ENCODE measurements around the gene TMIGD3.
A peak's percentile ranks its signal among the peaks of the same experiment; 100 is the strongest.
"Not testable (repeated sequence)": the region's sequence is repeated elsewhere in the genome, so short reads cannot be mapped to it uniquely, and the experiment has no call there.

The TMIGD3 gene

GRCh38 chr1:111503585-111504060 is at the start of gene TMIGD3, which contains the start of gene ADORA3:
Gene TMIGD3, minus strand, starts transcription at chr1:111503633. Its CDS starts 279 bp downstream, at chr1:111503354.
Gene ADORA3, minus strand, starts transcription at chr1:111503633. Its CDS starts 279 bp downstream, at chr1:111503354.
- no peak for DNase-seq (ENCODE audit: low read depth in 2 of 2)

- DNase-seq (ENCODE audit: low read depth in 2 of 2), result no peak
These were observed 49.8 kb upstream of the TMIGD3 start for GRCh38 chr1:111553196-111553595.

GRCh38 chr1:111552587-111552986 is 49.2 kb upstream of the TMIGD3 start:
- no peak for DNase-seq (ENCODE audit: low read depth in 2 of 2)

GRCh38 chr1:111551623-111552411 is 48.4 kb upstream of the TMIGD3 start:
- DNase-seq (ENCODE audit: low read depth in 2 of 2), result no peak

- DNase-seq (ENCODE audit: low read depth in 2 of 2), result not testable (repeated sequence)
These were observed 44.4 kb upstream of the TMIGD3 start for GRCh38 chr1:111547786-111548185.

GRCh38 chr1:111542187-111542586 is 38.8 kb upstream of the TMIGD3 start:
- DNase-seq (ENCODE audit: low read depth in 2 of 2), result no peak

GRCh38 chr1:111541721-111542120 is 38.3 kb upstream of the TMIGD3 start:
- DNase-seq (ENCODE audit: low read depth in 2 of 2), result no peak

- no peak for DNase-seq (ENCODE audit: low read depth in 2 of 2)
These were observed 37.5 kb upstream of the TMIGD3 start for GRCh38 chr1:111540928-111541327.

GRCh38 chr1:111538343-111539025 is 35.1 kb upstream of the TMIGD3 start:
- no peak for DNase-seq (ENCODE audit: low read depth in 2 of 2)

GRCh38 chr1:111535256-111536191 is 32.1 kb upstream of the TMIGD3 start:
- no peak for DNase-seq (ENCODE audit: low read depth in 2 of 2)

GRCh38 chr1:111520053-111520452 is 16.6 kb upstream of the TMIGD3 start:
- DNase-seq (ENCODE audit: low read depth in 2 of 2), result no peak

- DNase-seq (ENCODE audit: low read depth in 2 of 2), result peak in 1 of 2 donors; percentile 26
These were observed 14.2 kb upstream of the TMIGD3 start for GRCh38 chr1:111517469-111518225.

GRCh38 chr1:111516005-111516535 is 12.6 kb upstream of the TMIGD3 start:
- DNase-seq (ENCODE audit: low read depth in 2 of 2), result no peak

- peak in 1 of 2 donors; percentile 33 for DNase-seq (ENCODE audit: low read depth in 2 of 2)
These were observed 12.0 kb upstream of the TMIGD3 start for GRCh38 chr1:111515291-111516004.

GRCh38 chr1:111513410-111514020 is 10.1 kb upstream of the TMIGD3 start:
- no peak for DNase-seq (ENCODE audit: low read depth in 2 of 2)

GRCh38 chr1:111512931-111513330 is 9.5 kb upstream of the TMIGD3 start:
- no peak for DNase-seq (ENCODE audit: low read depth in 2 of 2)

GRCh38 chr1:111512132-111512889 is 8.9 kb upstream of the TMIGD3 start:
- DNase-seq (ENCODE audit: low read depth in 2 of 2), result no peak

GRCh38 chr1:111511370-111511769 is 7.9 kb upstream of the TMIGD3 start:
- DNase-seq (ENCODE audit: low read depth in 2 of 2), result no peak

- no peak for DNase-seq (ENCODE audit: low read depth in 2 of 2)
These were observed 6.6 kb upstream of the TMIGD3 start for GRCh38 chr1:111509997-111510375.

Measured in stimulated activated CD4-positive, alpha-beta T cell treated with anti-CD3 and anti-CD28 coated beads, Interleukin-15, amount 100 ng/mL, for 48 hours (primary cell).